K562 (cell line): Measurements from ENCODE around the gene ADAMTS7. TPM values are rescaled to one million over a fixed set of nuclear protein-coding genes. Genes with fewer than 3 reads are reported as not detected.
A peak's percentile ranks its signal among the peaks of the same experiment; 100 is the strongest.

Experiments
- CREBBP ChIP-seq: IDR thresholded peaks from one replicate; pipeline ENCODE4 v1.6.1; 2012; ENCODE audit warnings: low read depth, mild to moderate bottlenecking, control low read depth, inconsistent platforms, low read length
- HDAC8 ChIP-seq: fragments of 450-650 bp; IDR thresholded peaks from 2 replicates; pipeline ENCODE4 v1.6.1; 2016; ENCODE audit warnings: mild to moderate bottlenecking, missing genetic modification characterization, moderate library complexity, missing compliant biosample characterization
- IRF2 ChIP-seq: sonication (generic); formaldehyde crosslinking; IDR thresholded peaks from 2 replicates; pipeline ENCODE4 v1.8.1; 2022; ENCODE audit warnings: mild to moderate bottlenecking, missing genetic modification reagents
- KLF16 ChIP-seq: IDR thresholded peaks from 2 replicates; pipeline ENCODE4 v1.6.1; 2016; ENCODE audit warnings: antibody characterized with exemption
- MAFK ChIP-seq: IDR thresholded peaks from 2 replicates; pipeline ENCODE4 v1.6.1; 2011; ENCODE audit warnings: low read length, improper control_type of control experiment
- MTA2 ChIP-seq: fragments of 450-650 bp; IDR thresholded peaks from 2 replicates; pipeline ENCODE4 v1.6.1; 2016; ENCODE audit warnings: low read depth
- NCOR1 ChIP-seq: fragments of 450-650 bp; IDR thresholded peaks from 2 replicates; pipeline ENCODE4 v1.6.1; 2016; ENCODE audit warnings: mild to moderate bottlenecking, moderate library complexity
- NFIX ChIP-seq: fragments of 250-450 bp; sonication (Bioruptor Pico); IDR thresholded peaks from 2 replicates; pipeline ENCODE4 v1.4.0; 2020; ENCODE audit warnings: low read depth, mild to moderate bottlenecking, moderate library complexity
- RAD21 ChIP-seq, 2 experiments: fragments of 250-450 bp in 1 of 2; fragments of 450-650 bp in 1 of 2; sonication (Bioruptor Pico) in 1 of 2; formaldehyde crosslinking in 1 of 2; IDR thresholded peaks in 1 of 2; conservative IDR thresholded peaks in 1 of 2; 2 replicates each; pipeline versions ENCODE4 v1.4.0 to v1.8.0; 2020 to 2022; ENCODE audit warnings: mild to moderate bottlenecking in 2 of 2, moderate library complexity in 1 of 2
- RBBP5 ChIP-seq: fragments of 200-600 bp; sonication (generic); IDR thresholded peaks from 2 replicates; pipeline ENCODE4 v1.6.1; 2012; ENCODE audit warnings: borderline replicate concordance, mild to moderate bottlenecking, low read length, control low read depth, inconsistent platforms; ENCODE audit not compliant: insufficient read depth, poor library complexity, severe bottlenecking
- SAFB2 ChIP-seq: fragments of 200-400 bp; formaldehyde crosslinking; IDR thresholded peaks from 2 replicates; pipeline ENCODE4 v1.6.1; 2018; ENCODE audit warnings: borderline replicate concordance, low read length, low read depth, moderate library complexity; ENCODE audit not compliant: severe bottlenecking
- SMARCB1 ChIP-seq: IDR thresholded peaks from 2 replicates; pipeline ENCODE4 v1.6.1; 2011; ENCODE audit warnings: improper control_type of control experiment, low read depth; ENCODE audit not compliant: insufficient read length
- SMC3 ChIP-seq: conservative IDR thresholded peaks from 2 replicates; pipeline ENCODE4 v1.6.1; 2011; ENCODE audit warnings: low read depth, low read length, improper control_type of control experiment; ENCODE audit not compliant: insufficient read depth
- SPI1 ChIP-seq: IDR thresholded peaks from 2 replicates; pipeline ENCODE4 v1.6.1; 2011; ENCODE audit warnings: low read depth, low read length, control low read depth, borderline replicate concordance
- STAG1 ChIP-seq: sonication (generic); formaldehyde crosslinking; IDR thresholded peaks from 2 replicates; pipeline ENCODE4 v1.5.0; 2020; ENCODE audit warnings: missing genetic modification reagents, borderline replicate concordance
- TCF7 ChIP-seq: sonication (generic); IDR thresholded peaks from 2 replicates; pipeline ENCODE4 v1.6.1; 2016; ENCODE audit warnings: antibody characterized with exemption, borderline replicate concordance
- TRIM24 ChIP-seq, 2 experiments: fragments of 450-650 bp; IDR thresholded peaks; 2 replicates each; pipeline ENCODE4 v1.6.1; 2016
- TRIM28 ChIP-seq: fragments of 450-650 bp; IDR thresholded peaks from 2 replicates; pipeline ENCODE4 v1.6.1; 2017
- ZKSCAN8 ChIP-seq: fragments of 200-800 bp; sonication (Bioruptor generic); IDR thresholded peaks from 2 replicates; pipeline ENCODE4 v1.6.1; 2016; ENCODE audit warnings: missing genetic modification characterization, missing compliant biosample characterization
- polyA plus RNA-seq, 8 experiments: library from polyadenylated mRNA; depleted of rRNA in 4 of 8; stranded (reverse) in 5 of 8; unstranded in 3 of 8; fragments of >200 nt; fragmentation: Nextera tagmentation in 2 of 8; fragmentation: Illumina TruSeq in 1 of 8; extraction: Ambion mirVana in 2 of 8; extraction: Trizol in 1 of 8; gene quantifications; 2 replicates each; pipeline versions ENCODE4 v1.2.1 to v1.2.3, GENCODE V29; 2011 to 2014; ENCODE audit warnings: inconsistent platforms in 1 of 8, missing spikeins in 1 of 8
- total RNA-seq, 7 experiments: library from RNA; depleted of rRNA in 6 of 7; stranded (reverse); fragments of >200 nt in 6 of 7; fragmentation: Illumina TruSeq in 2 of 7; extraction: Trizol in 2 of 7; gene quantifications; 2 replicates each; pipeline versions ENCODE4 v1.2.1 to v1.2.3, GENCODE V29; 2011 to 2021; ENCODE audit warnings: low replicate concordance in 1 of 7
- TF ChIP-seq, protein P1 (sequence below), 3 experiments: IDR thresholded peaks in 2 of 3; conservative IDR thresholded peaks in 1 of 3; 2 replicates each; pipeline ENCODE4 v1.5.1; 2011 to 2012; ENCODE audit warnings: low read length in 3 of 3, mild to moderate bottlenecking in 3 of 3, control low read depth in 2 of 3, improper control_type of control experiment in 1 of 3, inconsistent platforms in 1 of 3, low read depth in 1 of 3, mixed read lengths in 1 of 3, moderate library complexity in 1 of 3; ENCODE audit not compliant: insufficient read depth in 2 of 3
- TF ChIP-seq, protein P2 (sequence below): sonication (generic); formaldehyde crosslinking; IDR thresholded peaks from 2 replicates; pipeline ENCODE4 v1.5.0; 2020; ENCODE audit warnings: missing genetic modification reagents
- TF ChIP-seq, protein P3 (sequence below): sonication (generic); formaldehyde crosslinking; IDR thresholded peaks from 2 replicates; pipeline ENCODE4 v1.9.0; 2022; ENCODE audit warnings: mild to moderate bottlenecking, missing genetic modification reagents

The ADAMTS7 gene
- total and polyA plus RNA-seq, 9 of the 15 experiments (the other 6 are each of a cell fraction or from before 2014, with no cell fraction given) = 0.05 to 0.07 TPM; not detected in 7

DNA sequence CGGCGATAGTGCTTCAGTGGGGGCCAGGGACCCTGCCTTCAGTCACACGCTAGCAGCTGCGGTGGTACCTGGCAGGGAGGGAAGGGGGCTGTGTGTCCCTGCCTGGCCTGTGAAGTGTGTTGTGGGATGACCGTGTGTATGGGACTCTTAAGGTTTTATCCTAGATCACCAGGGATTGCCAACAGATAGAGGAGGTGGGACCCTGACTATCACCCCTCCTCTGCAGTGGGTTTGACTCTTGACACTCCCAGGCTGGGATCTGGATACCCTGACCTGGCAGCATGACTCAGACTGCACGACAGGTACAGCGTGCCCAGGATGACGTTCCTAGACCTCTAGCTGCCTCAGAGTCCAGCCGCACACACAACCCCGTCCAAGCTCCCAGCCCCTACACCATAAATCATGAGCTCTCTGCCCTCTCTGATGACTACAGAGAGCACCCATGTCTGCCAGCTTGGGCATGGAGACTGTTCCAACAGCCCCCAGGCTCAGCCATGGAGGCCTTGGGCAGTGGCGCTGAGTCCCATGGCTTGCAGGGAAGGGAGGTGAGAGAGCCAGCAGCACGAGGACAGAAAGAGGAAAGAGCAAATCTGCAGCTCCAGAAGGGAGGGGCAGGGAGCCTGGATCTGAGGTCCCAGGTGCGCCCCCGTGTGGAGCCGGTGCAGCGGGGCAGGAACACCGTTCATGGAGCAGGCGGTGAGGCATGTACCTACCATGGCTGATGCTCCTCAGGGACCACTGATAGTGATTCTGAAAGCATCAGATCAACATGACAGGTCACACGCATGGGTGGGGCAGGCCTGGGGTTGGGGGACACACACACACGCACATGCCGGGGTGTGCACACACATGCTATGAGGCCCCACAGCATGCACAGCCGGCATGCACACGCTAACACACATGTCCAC lies 71.0 kb downstream of the ADAMTS7 start (continued):
- TF ChIP-seq RAD21 (CRISPR knock-in tag; conservative IDR thresholded peaks at IDR 0.05 in 1 of 2, IDR thresholded peaks at IDR 0.05 in 1 of 2) (peak in 1 of 2 experiments; percentile 33; a peak in 1 of 4 replicates), TRIM24 (IDR thresholded peaks at IDR 0.05) (no peak), ZKSCAN8 (no peak), KLF16 (0 out of 2 replicates have a peak, but pooled peaks have one; percentile 8), TCF7 (no peak), CREBBP (no peak), SMARCB1 (no peak), TRIM28 (no peak), NCOR1 (no peak), MTA2 (no peak), SPI1 (0 out of 2 replicates have a peak, but pooled peaks have one; percentile 1), IRF2 (CRISPR knock-in tag) (no peak), STAG1 (CRISPR knock-in tag) (peak; percentile 6; the same call in 1 of the 2 replicates), SMC3 (peak; percentile 49; the same call in 1 of the 2 replicates), RBBP5 (no peak), MAFK (no peak), NFIX (CRISPR knock-in tag) (no peak), HDAC8 (no peak), SAFB2 (no peak)
- TF ChIP-seq, protein P1, sequence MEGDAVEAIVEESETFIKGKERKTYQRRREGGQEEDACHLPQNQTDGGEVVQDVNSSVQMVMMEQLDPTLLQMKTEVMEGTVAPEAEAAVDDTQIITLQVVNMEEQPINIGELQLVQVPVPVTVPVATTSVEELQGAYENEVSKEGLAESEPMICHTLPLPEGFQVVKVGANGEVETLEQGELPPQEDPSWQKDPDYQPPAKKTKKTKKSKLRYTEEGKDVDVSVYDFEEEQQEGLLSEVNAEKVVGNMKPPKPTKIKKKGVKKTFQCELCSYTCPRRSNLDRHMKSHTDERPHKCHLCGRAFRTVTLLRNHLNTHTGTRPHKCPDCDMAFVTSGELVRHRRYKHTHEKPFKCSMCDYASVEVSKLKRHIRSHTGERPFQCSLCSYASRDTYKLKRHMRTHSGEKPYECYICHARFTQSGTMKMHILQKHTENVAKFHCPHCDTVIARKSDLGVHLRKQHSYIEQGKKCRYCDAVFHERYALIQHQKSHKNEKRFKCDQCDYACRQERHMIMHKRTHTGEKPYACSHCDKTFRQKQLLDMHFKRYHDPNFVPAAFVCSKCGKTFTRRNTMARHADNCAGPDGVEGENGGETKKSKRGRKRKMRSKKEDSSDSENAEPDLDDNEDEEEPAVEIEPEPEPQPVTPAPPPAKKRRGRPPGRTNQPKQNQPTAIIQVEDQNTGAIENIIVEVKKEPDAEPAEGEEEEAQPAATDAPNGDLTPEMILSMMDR (IDR thresholded peaks at IDR 0.05 in 2 of 3, conservative IDR thresholded peaks at IDR 0.05 in 1 of 3; ENCODE audit: insufficient read depth in 2 of 3, low read depth in 1 of 3, low read length in 3 of 3) = peak; percentile 72 to 79 (median 78)
- TF ChIP-seq, protein P2, sequence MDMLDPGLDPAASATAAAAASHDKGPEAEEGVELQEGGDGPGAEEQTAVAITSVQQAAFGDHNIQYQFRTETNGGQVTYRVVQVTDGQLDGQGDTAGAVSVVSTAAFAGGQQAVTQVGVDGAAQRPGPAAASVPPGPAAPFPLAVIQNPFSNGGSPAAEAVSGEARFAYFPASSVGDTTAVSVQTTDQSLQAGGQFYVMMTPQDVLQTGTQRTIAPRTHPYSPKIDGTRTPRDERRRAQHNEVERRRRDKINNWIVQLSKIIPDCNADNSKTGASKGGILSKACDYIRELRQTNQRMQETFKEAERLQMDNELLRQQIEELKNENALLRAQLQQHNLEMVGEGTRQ (CRISPR knock-in tag) = no peak
- TF ChIP-seq, protein P3, sequence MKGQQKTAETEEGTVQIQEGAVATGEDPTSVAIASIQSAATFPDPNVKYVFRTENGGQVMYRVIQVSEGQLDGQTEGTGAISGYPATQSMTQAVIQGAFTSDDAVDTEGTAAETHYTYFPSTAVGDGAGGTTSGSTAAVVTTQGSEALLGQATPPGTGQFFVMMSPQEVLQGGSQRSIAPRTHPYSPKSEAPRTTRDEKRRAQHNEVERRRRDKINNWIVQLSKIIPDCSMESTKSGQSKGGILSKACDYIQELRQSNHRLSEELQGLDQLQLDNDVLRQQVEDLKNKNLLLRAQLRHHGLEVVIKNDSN (CRISPR knock-in tag) = peak; percentile 37; the same call in 1 of the 2 replicates
